ENCODE data around the gene VWA3B.

DNA sequence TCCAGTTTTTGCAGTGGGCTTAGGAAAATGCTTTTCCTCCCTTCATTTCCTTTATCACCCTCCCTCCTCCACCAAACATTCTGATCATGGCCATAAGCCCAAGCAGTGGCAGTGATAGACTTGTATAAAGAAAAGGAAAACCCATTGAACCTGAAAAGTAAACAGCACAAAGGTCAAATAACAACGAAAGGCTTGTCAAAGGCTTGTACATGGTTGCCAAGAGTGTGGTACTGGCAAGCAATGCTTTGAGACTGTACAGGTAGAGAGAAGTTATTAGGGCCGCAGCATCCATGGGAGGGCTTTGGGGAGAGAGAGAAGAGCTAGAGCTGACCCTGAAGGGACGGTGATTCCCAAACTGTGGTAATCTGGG lies 2.1 kb upstream of the VWA3B start:
- TF ChIP-seq, protein P1, sequence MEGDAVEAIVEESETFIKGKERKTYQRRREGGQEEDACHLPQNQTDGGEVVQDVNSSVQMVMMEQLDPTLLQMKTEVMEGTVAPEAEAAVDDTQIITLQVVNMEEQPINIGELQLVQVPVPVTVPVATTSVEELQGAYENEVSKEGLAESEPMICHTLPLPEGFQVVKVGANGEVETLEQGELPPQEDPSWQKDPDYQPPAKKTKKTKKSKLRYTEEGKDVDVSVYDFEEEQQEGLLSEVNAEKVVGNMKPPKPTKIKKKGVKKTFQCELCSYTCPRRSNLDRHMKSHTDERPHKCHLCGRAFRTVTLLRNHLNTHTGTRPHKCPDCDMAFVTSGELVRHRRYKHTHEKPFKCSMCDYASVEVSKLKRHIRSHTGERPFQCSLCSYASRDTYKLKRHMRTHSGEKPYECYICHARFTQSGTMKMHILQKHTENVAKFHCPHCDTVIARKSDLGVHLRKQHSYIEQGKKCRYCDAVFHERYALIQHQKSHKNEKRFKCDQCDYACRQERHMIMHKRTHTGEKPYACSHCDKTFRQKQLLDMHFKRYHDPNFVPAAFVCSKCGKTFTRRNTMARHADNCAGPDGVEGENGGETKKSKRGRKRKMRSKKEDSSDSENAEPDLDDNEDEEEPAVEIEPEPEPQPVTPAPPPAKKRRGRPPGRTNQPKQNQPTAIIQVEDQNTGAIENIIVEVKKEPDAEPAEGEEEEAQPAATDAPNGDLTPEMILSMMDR (IDR thresholded peaks at IDR 0.05): no peak
- TF ChIP-seq POLR2AphosphoS5 (IDR thresholded peaks at IDR 0.05) (no peak), POLR2A (IDR thresholded peaks at IDR 0.05) (no peak), EP300 (IDR thresholded peaks at IDR 0.05) (no peak)

All from upper lobe of left lung (tissue), 4 donors.